KOPT-K1 (cell line): ENCODE data around the gene C3orf70.

Source experiments
- H3K27ac ChIP-seq: fragments of 200-600 bp; sonication (generic); 2 replicates; pipeline ENCODE4 v1.5.1; 2016; ENCODE audit warnings: antibody characterized with exemption, mild to moderate bottlenecking, low read depth, low read length; ENCODE audit not compliant: poor library complexity, severe bottlenecking
- H3K36me3 ChIP-seq: fragments of 200-600 bp; sonication (generic); 2 replicates; pipeline ENCODE4 v1.5.1; 2017; ENCODE audit warnings: antibody characterized with exemption, mild to moderate bottlenecking, low read length, moderate library complexity; ENCODE audit not compliant: insufficient read depth
- H3K9me3 ChIP-seq: fragments of 200-600 bp; sonication (generic); 2 replicates; pipeline ENCODE4 v1.5.1; 2017; ENCODE audit warnings: antibody characterized with exemption, low read length, mild to moderate bottlenecking; ENCODE audit not compliant: insufficient read depth, poor library complexity, severe bottlenecking

C3orf70 gene

GRCh38 chr3:185152410-185153170, at the start of gene C3orf70:
Gene C3orf70, minus strand, starts transcription at chr3:185153060. Its CDS starts 237 bp downstream, at chr3:185152823.
- no peak within 1 kb of the TSS for H3K27ac ChIP-seq
- peaks cover 4% of the 10 kb centered on the region for H3K9me3 ChIP-seq
- no peaks in the 10 kb centered on the region for H3K36me3 ChIP-seq

- no peak overlapping the region for H3K27ac ChIP-seq
- no peaks in the 10 kb centered on the region for H3K36me3 ChIP-seq
- no peaks in the 10 kb centered on the region for H3K9me3 ChIP-seq
Observed at GRCh38 chr3:185200639-185201038, 47.8 kb upstream of the C3orf70 start.

GRCh38 chr3:185199671-185200070, 46.8 kb upstream of the C3orf70 start:
- Histone ChIP-seq H3K36me3 (no peaks in the 10 kb centered on the region), H3K27ac (no peak overlapping the region), H3K9me3 (no peaks in the 10 kb centered on the region)

- no peaks in the 10 kb centered on the region for H3K36me3 ChIP-seq
- no peaks in the 10 kb centered on the region for H3K9me3 ChIP-seq
- H3K27ac ChIP-seq = no peak overlapping the region
Observed at GRCh38 chr3:185199206-185199605, 46.3 kb upstream of the C3orf70 start.

DNA sequence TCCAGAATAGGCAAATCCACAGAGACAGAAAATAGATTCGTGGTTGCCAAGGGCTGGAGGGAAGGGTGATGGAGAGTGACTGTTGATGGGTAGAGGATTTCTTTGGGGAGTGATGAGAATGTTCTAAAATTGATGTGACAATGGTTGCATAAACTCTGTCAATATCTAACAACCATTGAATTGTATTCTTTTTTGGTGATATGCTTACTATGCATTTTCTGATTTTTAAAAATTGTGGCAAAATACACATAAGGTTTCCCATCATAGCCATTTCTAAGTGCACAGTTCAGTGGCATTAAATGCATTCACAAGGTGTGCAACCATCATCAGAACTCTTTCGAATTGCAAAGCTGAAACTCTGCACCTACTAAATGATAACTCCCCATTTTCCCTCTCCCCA, 44.2 kb upstream of the C3orf70 start:
- H3K9me3 ChIP-seq = no peaks in the 10 kb centered on the region
- H3K27ac ChIP-seq = no peak overlapping the region
- H3K36me3 ChIP-seq = no peaks in the 10 kb centered on the region

GRCh38 chr3:185195652-185196051, 42.8 kb upstream of the C3orf70 start:
- H3K9me3 ChIP-seq = no peaks in the 10 kb centered on the region
- no peaks in the 10 kb centered on the region for H3K36me3 ChIP-seq
- H3K27ac ChIP-seq = no peak overlapping the region

DNA sequence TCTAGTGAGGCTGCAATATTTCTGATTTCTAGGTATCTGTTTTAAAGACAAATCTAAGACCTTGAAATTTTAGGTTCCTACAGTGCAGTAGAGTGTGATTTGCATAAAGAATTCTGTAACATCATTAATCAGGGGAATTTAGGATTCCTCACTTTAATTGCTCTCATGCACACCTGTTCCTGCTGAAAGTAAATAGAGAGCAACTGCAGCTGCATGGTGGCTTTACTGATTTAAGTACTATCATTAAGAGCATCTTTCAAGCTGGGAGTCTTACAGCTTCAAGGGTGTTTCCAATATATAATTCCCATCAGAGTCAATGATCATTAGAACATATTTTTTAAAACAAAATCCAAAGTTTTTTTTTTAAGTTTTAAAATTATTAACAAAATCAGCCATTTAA, 36.0 kb upstream of the C3orf70 start:
- Histone ChIP-seq H3K9me3 (no peaks in the 10 kb centered on the region), H3K27ac (no peak overlapping the region), H3K36me3 (no peaks in the 10 kb centered on the region)

- Histone ChIP-seq H3K27ac (no peak overlapping the region), H3K36me3 (no peaks in the 10 kb centered on the region), H3K9me3 (no peaks in the 10 kb centered on the region)
Observed at GRCh38 chr3:185187391-185187790, 34.5 kb upstream of the C3orf70 start.

- Histone ChIP-seq H3K27ac (no peak overlapping the region), H3K36me3 (no peaks in the 10 kb centered on the region), H3K9me3 (no peaks in the 10 kb centered on the region)
Observed at GRCh38 chr3:185176750-185177359, 24.0 kb upstream of the C3orf70 start.

- H3K36me3 ChIP-seq = no peaks in the 10 kb centered on the region
- no peak overlapping the region for H3K27ac ChIP-seq
- no peaks in the 10 kb centered on the region for H3K9me3 ChIP-seq
Observed at GRCh38 chr3:185175370-185175987, 22.6 kb upstream of the C3orf70 start.

DNA sequence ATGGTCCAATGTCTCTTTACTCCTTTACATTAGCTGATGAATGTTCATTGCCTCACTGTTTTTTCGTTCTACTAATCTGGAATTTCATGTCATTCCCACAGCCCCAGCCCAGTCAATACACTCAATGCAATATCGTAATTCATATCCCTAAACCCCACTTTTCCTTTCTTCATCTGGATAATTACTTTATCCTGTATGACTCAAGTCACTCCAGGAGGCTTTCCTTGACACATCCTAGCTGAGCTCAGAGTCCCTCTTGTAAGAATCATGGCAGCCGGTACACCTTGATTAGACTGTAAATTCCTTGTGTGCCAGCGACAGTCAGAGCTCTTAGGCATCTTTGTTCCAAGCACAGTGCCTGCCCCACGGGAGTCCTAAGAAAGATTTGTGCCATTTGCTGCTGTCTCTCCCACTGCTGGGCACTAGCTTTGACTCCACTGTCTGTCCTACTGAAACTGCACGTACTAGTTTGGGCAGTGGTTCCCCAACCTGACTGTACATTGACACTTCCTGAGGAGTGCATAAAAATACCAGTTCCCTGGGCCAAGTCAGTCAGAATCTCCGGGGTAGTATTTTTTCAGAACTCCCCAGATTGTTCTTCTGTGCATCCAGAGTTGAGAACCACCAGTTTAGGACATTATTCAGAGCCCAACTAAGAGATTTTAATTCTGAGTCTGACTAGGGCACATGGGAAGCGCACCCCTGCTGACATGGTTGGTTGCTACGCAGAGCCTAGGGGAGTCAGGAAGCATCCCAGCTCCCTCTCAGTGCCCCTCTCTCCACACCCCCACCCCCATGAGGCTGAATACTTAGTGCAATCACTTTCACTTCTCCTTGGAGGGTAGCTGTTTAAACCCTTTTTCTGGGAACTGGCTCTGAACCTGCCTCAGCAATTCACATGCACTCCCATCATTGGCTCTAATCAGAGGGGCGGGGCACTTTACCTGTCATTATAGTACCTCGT, 19.5 kb upstream of the C3orf70 start:
- no peak overlapping the region for H3K27ac ChIP-seq
- no peaks in the 10 kb centered on the region for H3K9me3 ChIP-seq
- no peaks in the 10 kb centered on the region for H3K36me3 ChIP-seq

GRCh38 chr3:185164428-185165217, 11.8 kb upstream of the C3orf70 start:
- no peaks in the 10 kb centered on the region for H3K9me3 ChIP-seq
- no peaks in the 10 kb centered on the region for H3K36me3 ChIP-seq

GRCh38 chr3:185162634-185163033, 9.8 kb upstream of the C3orf70 start:
- no peaks in the 10 kb centered on the region for H3K9me3 ChIP-seq
- no peaks in the 10 kb centered on the region for H3K36me3 ChIP-seq
- no peak overlapping the region for H3K27ac ChIP-seq

More at GRCh38 chr3:185164428-185165217, 11.8 kb upstream of the C3orf70 start:
- H3K27ac ChIP-seq = no peak overlapping the region

DNA sequence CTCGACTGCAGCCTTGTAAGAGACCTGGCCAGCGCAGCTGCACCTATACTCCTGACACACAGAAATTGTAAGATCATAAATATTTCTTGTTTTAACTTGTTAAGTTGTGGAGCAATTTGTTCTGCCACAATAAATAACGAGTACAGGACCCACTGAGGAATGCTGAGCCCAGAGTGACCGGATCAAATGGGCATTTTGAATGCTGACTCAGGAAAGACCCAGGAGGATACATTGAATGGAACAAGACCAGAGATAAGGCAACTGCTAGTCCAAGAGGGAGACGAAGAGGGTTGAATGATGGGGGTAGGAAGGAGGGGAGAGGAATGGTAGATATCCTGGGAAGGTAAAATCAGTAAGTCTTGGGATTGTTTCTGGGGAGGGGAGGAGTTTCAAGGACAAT, 8.9 kb upstream of the C3orf70 start:
- Histone ChIP-seq H3K9me3 (no peaks in the 10 kb centered on the region), H3K27ac (no peak overlapping the region), H3K36me3 (no peaks in the 10 kb centered on the region)
